Neural cell (in vitro differentiated cells): ENCODE data around the gene IQCN. TPM values are rescaled to one million over a fixed set of nuclear protein-coding genes. Genes with fewer than 3 reads are reported as not detected.

ENCODE experiments used
- H2AFZ ChIP-seq: fragments of 200-600, 300-800 bp; sonication (generic), shearing (Covaris generic); 2 replicates; pipeline ENCODE4 v1.6.0; 2014; ENCODE audit warnings: low read depth, mild to moderate bottlenecking, antibody characterized with exemption, low read length, moderate library complexity
- H3F3A ChIP-seq: fragments of 200-600 bp; shearing (Covaris generic); 2 replicates; pipeline ENCODE4 v1.6.1; 2016; ENCODE audit warnings: mild to moderate bottlenecking, moderate library complexity, mixed read lengths, antibody characterized with exemption, low read length; ENCODE audit not compliant: insufficient read depth, poor library complexity, severe bottlenecking
- H3K27ac ChIP-seq: fragments of 200-600, 300-800 bp; sonication (generic), shearing (Covaris generic); 2 replicates; pipeline ENCODE4 v1.5.1; 2014; ENCODE audit warnings: mild to moderate bottlenecking, low read length, moderate library complexity
- H3K27me3 ChIP-seq: fragments of 300-800, 200-600 bp; sonication (generic), shearing (Covaris generic); 2 replicates; pipeline ENCODE4 v1.6.0; 2014; ENCODE audit warnings: mild to moderate bottlenecking, low read depth, low read length, moderate library complexity; ENCODE audit not compliant: insufficient read depth
- H3K36me3 ChIP-seq: fragments of 300-800, 200-600 bp; sonication (generic), shearing (Covaris generic); 2 replicates; pipeline ENCODE4 v1.5.1; 2014; ENCODE audit warnings: mild to moderate bottlenecking, antibody characterized with exemption, low read length, moderate library complexity; ENCODE audit not compliant: insufficient read depth
- H3K4me2 ChIP-seq: fragments of 300-800, 200-600 bp; sonication (generic), shearing (Covaris generic); 2 replicates; pipeline ENCODE4 v1.6.0; 2014; ENCODE audit warnings: mild to moderate bottlenecking, low read length
- H3K4me3 ChIP-seq: fragments of 300-800, 200-600 bp; sonication (generic), shearing (Covaris generic); 2 replicates; pipeline ENCODE4 v1.5.1; 2014; ENCODE audit warnings: mild to moderate bottlenecking, low read length, moderate library complexity
- H3K79me2 ChIP-seq: fragments of 200-600 bp; shearing (Covaris generic); replicated peaks from 2 replicates; pipeline ENCODE4 v1.6.0; 2014; ENCODE audit warnings: mild to moderate bottlenecking, low read length, moderate library complexity; ENCODE audit not compliant: insufficient read depth
- H3K9ac ChIP-seq: fragments of 300-800, 200-600 bp; sonication (generic), shearing (Covaris generic); 2 replicates; pipeline ENCODE4 v1.6.1; 2016; ENCODE audit warnings: mild to moderate bottlenecking, low read length, mixed read lengths
- H3K9me2 ChIP-seq: fragments of 200-600 bp; shearing (Covaris generic); 2 replicates; pipeline ENCODE4 v1.6.1; 2016; ENCODE audit warnings: mild to moderate bottlenecking, low read length, mixed read lengths; ENCODE audit not compliant: insufficient read depth
- H3K9me3 ChIP-seq: fragments of 200-600, 300-800 bp; sonication (generic), shearing (Covaris generic); 2 replicates; pipeline ENCODE4 v1.6.1; 2016; ENCODE audit warnings: mild to moderate bottlenecking, mixed run types, low read length, moderate library complexity, mixed read lengths
- H4K20me1 ChIP-seq: fragments of 200-600 bp; shearing (Covaris generic); 2 replicates; pipeline ENCODE4 v1.6.1; 2016; ENCODE audit warnings: mild to moderate bottlenecking, mixed run types; ENCODE audit not compliant: insufficient read depth
- CTCF ChIP-seq: fragments of 450-650 bp; IDR thresholded peaks from 2 replicates; pipeline ENCODE4 v1.5.1; 2014; ENCODE audit warnings: antibody characterized with exemption, mild to moderate bottlenecking, moderate library complexity; ENCODE audit not compliant: poor library complexity, severe bottlenecking
- EP300 ChIP-seq: fragments of 450-650 bp; conservative IDR thresholded peaks from 2 replicates; pipeline ENCODE4 v1.6.1; 2014; ENCODE audit warnings: antibody characterized with exemption, mild to moderate bottlenecking, moderate library complexity; ENCODE audit not compliant: poor library complexity, severe bottlenecking
- EZH2 ChIP-seq: fragments of 200-600, 300-800 bp; shearing (Covaris generic), sonication (generic); IDR thresholded peaks from 2 replicates; pipeline ENCODE4 v1.6.1; 2014; ENCODE audit warnings: antibody characterized with exemption, low read length, borderline replicate concordance, mild to moderate bottlenecking; ENCODE audit not compliant: insufficient read depth, poor library complexity, severe bottlenecking
- MXI1 ChIP-seq: fragments of 450-650 bp; conservative IDR thresholded peaks from 2 replicates; pipeline ENCODE4 v1.6.1; 2014; ENCODE audit warnings: antibody characterized with exemption, mild to moderate bottlenecking; ENCODE audit not compliant: poor library complexity, severe bottlenecking
- POLR2AphosphoS5 ChIP-seq: IDR thresholded peaks from 2 replicates; pipeline ENCODE4 v1.6.1; 2012
- RAD21 ChIP-seq: fragments of 450-650 bp; conservative IDR thresholded peaks from 2 replicates; pipeline ENCODE4 v1.6.1; 2014; ENCODE audit warnings: antibody characterized with exemption, mild to moderate bottlenecking, moderate library complexity
- SMC3 ChIP-seq: fragments of 450-650 bp; conservative IDR thresholded peaks from 2 replicates; pipeline ENCODE4 v1.6.1; 2014; ENCODE audit warnings: antibody characterized with exemption, mild to moderate bottlenecking, moderate library complexity; ENCODE audit not compliant: poor library complexity
- TAF1 ChIP-seq: IDR thresholded peaks from 2 replicates; pipeline ENCODE4 v1.6.1; 2012; ENCODE audit warnings: low read depth
- polyA plus RNA-seq: library from polyadenylated mRNA; depleted of rRNA; stranded (reverse); fragments of >200 nt; gene quantifications from 2 replicates; pipeline ENCODE4 v1.2.3, GENCODE V29; 2014
- TF ChIP-seq, protein P1 (sequence below): IDR thresholded peaks from 2 replicates; pipeline ENCODE4 v1.6.1; 2012; ENCODE audit warnings: borderline replicate concordance

IQCN gene
- polyA plus RNA-seq, 1 donor from 2014 or later, result 2.5 TPM

GRCh38 chr19:18278521-18279265, 4.4 kb upstream of the IQCN start:
- Histone ChIP-seq H3K9me2 (no peaks in the 10 kb centered on the region), H2AFZ (no peak overlapping the region), H4K20me1 (peaks cover 47% of the 10 kb centered on the region), H3K4me2 (peak overlapping the region; percentile 63), H3K9me3 (no peaks in the 10 kb centered on the region), H3K27me3 (no peaks in the 10 kb centered on the region), H3K27ac (no peak overlapping the region), H3K9ac (peak overlapping the region; percentile 99), H3K79me2 (peaks cover 63% of the 10 kb centered on the region), H3K4me3 (peak overlapping the region; percentile 100), H3K36me3 (peaks cover 15% of the 10 kb centered on the region), H3F3A (peaks cover 5% of the 10 kb centered on the region)
- no peak for TF ChIP-seq EP300
- no peak for TF ChIP-seq POLR2AphosphoS5
- no peak for TF ChIP-seq EZH2
- TF ChIP-seq, protein P1, sequence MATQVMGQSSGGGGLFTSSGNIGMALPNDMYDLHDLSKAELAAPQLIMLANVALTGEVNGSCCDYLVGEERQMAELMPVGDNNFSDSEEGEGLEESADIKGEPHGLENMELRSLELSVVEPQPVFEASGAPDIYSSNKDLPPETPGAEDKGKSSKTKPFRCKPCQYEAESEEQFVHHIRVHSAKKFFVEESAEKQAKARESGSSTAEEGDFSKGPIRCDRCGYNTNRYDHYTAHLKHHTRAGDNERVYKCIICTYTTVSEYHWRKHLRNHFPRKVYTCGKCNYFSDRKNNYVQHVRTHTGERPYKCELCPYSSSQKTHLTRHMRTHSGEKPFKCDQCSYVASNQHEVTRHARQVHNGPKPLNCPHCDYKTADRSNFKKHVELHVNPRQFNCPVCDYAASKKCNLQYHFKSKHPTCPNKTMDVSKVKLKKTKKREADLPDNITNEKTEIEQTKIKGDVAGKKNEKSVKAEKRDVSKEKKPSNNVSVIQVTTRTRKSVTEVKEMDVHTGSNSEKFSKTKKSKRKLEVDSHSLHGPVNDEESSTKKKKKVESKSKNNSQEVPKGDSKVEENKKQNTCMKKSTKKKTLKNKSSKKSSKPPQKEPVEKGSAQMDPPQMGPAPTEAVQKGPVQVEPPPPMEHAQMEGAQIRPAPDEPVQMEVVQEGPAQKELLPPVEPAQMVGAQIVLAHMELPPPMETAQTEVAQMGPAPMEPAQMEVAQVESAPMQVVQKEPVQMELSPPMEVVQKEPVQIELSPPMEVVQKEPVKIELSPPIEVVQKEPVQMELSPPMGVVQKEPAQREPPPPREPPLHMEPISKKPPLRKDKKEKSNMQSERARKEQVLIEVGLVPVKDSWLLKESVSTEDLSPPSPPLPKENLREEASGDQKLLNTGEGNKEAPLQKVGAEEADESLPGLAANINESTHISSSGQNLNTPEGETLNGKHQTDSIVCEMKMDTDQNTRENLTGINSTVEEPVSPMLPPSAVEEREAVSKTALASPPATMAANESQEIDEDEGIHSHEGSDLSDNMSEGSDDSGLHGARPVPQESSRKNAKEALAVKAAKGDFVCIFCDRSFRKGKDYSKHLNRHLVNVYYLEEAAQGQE, result no peak
- TF ChIP-seq CTCF, result peak; percentile 23
- TF ChIP-seq SMC3, result no peak

DNA sequence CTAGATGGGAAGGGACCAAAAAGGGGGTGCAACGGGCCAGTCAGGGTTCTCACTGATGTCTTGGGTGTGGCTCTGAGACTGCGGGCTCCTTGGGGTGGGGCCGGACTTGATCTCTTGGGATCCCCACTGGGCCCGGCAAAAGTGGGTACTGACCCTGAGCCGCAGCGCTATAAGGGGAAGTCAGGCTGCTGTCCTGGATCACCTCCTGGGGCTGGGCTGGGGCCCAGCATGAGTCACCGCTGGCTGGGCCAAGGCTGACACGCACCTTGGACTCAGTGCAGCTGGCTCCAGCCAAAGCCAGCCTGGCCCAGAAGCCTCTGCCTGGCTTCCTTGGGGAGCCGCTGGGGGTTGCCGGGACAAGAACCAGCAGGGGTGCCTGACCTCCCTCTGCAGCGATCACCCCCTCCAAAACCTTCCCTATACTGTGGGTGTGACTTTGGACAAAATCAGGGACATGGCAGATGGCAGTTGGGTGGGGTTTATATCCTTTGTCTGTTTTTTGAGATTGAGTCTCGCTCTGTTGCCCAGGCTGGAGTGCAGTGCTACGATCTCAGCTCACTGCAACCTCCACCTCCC, 617 bp upstream of the IQCN start:
- Histone ChIP-seq H3K79me2 (peaks cover 53% of the 10 kb centered on the region), H3K4me2 (no peak overlapping the region), H2AFZ (no peak overlapping the region), H3K4me3 (no peak overlapping the region), H3K36me3 (peaks cover 15% of the 10 kb centered on the region), H3K9me3 (no peaks in the 10 kb centered on the region), H3F3A (no peaks in the 10 kb centered on the region), H3K27me3 (no peaks in the 10 kb centered on the region), H3K9me2 (no peaks in the 10 kb centered on the region), H4K20me1 (peaks cover 40% of the 10 kb centered on the region), H3K9ac (no peak overlapping the region), H3K27ac (no peak overlapping the region)
- TF ChIP-seq RAD21 (no peak), POLR2AphosphoS5 (no peak), EZH2 (no peak), SMC3 (no peak), MXI1 (no peak), TAF1 (no peak), EP300 (no peak), CTCF (no peak)
- TF ChIP-seq, protein P1, result no peak
